ENCODE measurements around the gene POU5F1.
"Not testable (repeated sequence)": the region's sequence is repeated elsewhere in the genome, so short reads cannot be mapped to it uniquely, and the experiment has no call there.

The POU5F1 gene

DNA sequence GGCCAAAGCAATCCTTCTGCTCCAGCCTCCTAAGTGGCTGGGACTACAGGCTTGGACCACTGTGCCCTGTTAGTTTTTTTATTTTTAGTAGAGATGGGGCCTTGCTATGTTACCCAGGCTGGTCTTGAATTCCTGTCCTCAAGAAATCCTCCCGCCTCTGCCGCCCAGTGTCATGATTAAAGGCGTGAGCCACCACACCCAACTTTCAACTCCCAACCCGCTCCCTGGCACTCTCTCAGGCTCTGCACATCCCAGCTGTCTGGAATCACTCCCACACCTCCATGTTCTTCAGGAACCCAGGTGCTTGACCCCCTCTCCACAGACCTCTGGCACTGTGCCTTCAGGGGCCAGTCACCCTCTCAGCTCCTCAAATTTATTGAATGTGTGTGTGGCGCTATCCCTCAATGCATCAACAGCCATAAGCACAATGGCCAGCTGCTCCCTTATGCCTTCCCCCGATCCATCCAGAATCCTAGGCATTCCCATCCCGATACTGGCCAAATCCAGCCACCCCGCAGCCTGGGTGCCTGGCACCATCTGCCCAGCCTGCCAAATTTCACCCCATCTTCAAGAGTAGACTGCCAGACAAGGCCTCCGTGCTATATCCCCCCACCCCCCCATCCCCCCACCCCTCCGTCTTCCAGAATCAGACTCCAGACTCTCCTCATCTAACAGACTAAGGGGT lies 647 bp upstream of the POU5F1 start:
- Mint-ChIP-seq H3K4me3 (no peak overlapping the region), H3K9me3 (no peaks in the 10 kb centered on the region), H3K27me3 (no peaks in the 10 kb centered on the region), H3K27ac (ENCODE audit: low read depth) (no peak overlapping the region), H3K36me3 (ENCODE audit: insufficient read depth) (peaks cover 2% of the 10 kb centered on the region), H3K4me1 (peaks cover 5% of the 10 kb centered on the region)
- ATAC-seq (replicated peaks; ENCODE audit: extremely low read depth, poor library complexity, severe bottlenecking) (no peak), DNase-seq (ENCODE audit: low spot score in 2 of 2) (no peak)

DNA sequence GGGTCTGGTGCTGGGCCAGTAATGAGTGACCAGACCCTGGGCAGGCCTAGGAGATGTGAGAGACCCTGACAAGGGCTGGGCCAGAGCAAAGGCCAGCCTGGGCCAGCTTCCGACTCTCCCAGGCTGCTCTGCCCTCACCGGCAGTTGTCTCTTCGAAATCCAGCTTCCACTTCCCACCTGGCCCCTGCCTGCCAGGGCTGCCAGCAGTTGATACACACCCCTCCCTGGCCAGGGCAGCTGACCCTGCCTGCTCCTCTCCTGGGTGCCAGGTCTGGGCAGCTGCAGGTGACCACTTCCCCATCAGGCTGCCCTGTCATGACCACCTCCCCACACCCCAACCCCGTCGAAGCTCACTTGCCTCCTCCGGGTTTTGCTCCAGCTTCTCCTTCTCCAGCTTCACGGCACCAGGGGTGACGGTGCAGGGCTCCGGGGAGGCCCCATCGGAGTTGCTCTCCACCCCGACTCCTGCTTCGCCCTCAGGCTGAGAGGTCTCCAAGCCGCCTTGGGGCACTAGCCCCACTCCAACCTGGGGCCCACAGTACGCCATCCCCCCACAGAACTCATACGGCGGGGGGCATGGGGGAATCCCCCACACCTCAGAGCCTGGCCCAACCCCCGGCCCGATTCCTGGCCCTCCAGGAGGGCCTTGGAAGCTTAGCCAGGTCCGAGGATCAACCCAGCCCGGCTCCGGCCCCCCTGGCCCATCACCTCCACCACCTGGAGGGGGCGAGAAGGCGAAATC lies 453 bp downstream of the POU5F1 start:
- not testable (repeated sequence) for ATAC-seq (replicated peaks; ENCODE audit: extremely low read depth, poor library complexity, severe bottlenecking); H3K4me3 Mint-ChIP-seq; H3K27ac Mint-ChIP-seq (ENCODE audit: low read depth); H3K36me3 Mint-ChIP-seq (ENCODE audit: insufficient read depth); H3K9me3 Mint-ChIP-seq; DNase-seq (ENCODE audit: low spot score in 2 of 2); H3K27me3 Mint-ChIP-seq; H3K4me1 Mint-ChIP-seq

DNA sequence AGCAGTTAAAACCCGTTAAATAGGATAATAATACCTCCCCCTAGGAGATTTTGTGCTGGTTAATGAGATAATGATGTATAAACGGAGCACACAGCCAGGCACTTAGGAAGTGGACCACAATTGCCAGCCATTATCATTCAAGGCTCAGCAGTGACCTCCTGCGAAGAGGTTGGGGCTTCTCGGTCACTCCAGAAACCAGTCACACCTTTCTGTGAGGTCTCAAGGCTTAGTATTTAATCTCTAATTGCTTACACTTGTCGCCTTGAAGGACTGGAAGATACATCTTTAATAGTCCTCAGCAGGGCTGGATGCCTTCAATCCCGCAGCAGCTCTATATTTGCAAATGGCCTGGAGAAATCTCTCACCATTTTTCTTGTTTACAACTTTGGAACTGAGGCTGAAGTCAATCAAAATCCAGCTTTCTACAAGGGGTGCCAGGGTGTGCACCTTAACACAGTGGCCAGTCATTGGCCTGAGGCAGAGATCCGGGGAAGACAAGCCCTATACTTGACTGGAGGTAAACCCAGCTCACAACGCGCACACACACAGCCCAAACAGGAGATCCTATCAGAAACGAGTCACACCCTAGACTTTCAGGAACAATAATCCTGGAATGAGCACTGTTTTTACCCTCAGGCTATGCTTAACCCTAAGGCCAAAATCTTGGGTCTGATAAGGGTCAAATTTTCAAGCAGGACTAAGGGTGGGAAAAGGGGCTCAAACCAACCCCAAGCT lies 1.2 kb downstream of the POU5F1 start:
- H3K4me1 Mint-ChIP-seq: no peaks in the 10 kb centered on the region
- no peak for DNase-seq (ENCODE audit: low spot score in 2 of 2)
- no peak overlapping the region for H3K27ac Mint-ChIP-seq (ENCODE audit: low read depth)
- no peaks in the 10 kb centered on the region for H3K9me3 Mint-ChIP-seq
- no peaks in the 10 kb centered on the region for H3K36me3 Mint-ChIP-seq (ENCODE audit: insufficient read depth)
- H3K27me3 Mint-ChIP-seq: no peaks in the 10 kb centered on the region
- H3K4me3 Mint-ChIP-seq: no peak overlapping the region
- ATAC-seq (replicated peaks; ENCODE audit: extremely low read depth, poor library complexity, severe bottlenecking): no peak

DNA sequence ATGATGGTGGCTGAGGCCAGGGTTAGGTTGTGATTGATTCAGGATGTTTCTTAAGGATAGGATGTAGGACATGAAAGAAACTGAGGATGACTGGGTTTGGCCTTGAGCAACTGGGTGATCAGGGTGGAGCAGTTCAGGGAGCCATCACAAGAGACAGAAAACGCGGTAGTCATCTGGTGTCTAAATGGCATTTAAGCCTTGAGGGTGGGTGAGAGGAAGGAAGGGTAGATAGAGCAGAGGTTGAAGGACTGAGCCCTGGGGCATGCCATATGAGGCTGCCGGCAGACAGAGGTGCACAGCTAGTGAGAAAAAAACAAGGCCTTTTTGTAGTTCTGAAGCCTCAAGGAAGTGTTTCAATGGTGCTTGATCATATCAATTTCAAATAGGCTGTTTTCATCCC lies 1.9 kb downstream of the POU5F1 start:
- no peak for ATAC-seq (replicated peaks; ENCODE audit: extremely low read depth, poor library complexity, severe bottlenecking)
- Mint-ChIP-seq H3K9me3 (no peaks in the 10 kb centered on the region), H3K36me3 (ENCODE audit: insufficient read depth) (no peaks in the 10 kb centered on the region), H3K4me3 (no peak overlapping the region), H3K4me1 (no peaks in the 10 kb centered on the region), H3K27me3 (no peaks in the 10 kb centered on the region), H3K27ac (ENCODE audit: low read depth) (no peak overlapping the region)
- DNase-seq (ENCODE audit: low spot score in 2 of 2): no peak

DNA sequence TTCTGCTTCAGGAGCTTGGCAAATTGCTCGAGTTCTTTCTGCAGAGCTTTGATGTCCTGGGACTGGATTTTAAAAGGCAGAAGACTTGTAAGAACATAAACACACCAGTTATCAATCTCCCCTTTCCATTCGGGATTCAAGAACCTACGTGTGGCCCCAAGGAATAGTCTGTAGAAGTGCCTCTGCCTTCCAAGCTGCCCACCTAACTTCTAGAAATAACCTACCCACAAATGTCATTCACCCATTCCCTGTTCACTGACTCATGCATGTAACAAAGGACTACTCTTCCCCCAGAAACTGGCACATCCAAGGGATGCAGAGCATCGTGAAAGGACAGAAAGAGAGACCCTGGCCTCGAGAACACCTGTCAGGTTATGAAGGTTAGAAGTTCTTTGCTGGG lies 4.5 kb downstream of the POU5F1 start:
- Mint-ChIP-seq H3K27ac (ENCODE audit: low read depth) (no peak overlapping the region), H3K9me3 (no peaks in the 10 kb centered on the region), H3K27me3 (no peaks in the 10 kb centered on the region), H3K4me3 (no peak overlapping the region), H3K36me3 (ENCODE audit: insufficient read depth) (peaks cover 3% of the 10 kb centered on the region), H3K4me1 (no peaks in the 10 kb centered on the region)
- DNase-seq (ENCODE audit: low spot score in 2 of 2) (no peak), ATAC-seq (replicated peaks; ENCODE audit: extremely low read depth, poor library complexity, severe bottlenecking) (no peak)

DNA sequence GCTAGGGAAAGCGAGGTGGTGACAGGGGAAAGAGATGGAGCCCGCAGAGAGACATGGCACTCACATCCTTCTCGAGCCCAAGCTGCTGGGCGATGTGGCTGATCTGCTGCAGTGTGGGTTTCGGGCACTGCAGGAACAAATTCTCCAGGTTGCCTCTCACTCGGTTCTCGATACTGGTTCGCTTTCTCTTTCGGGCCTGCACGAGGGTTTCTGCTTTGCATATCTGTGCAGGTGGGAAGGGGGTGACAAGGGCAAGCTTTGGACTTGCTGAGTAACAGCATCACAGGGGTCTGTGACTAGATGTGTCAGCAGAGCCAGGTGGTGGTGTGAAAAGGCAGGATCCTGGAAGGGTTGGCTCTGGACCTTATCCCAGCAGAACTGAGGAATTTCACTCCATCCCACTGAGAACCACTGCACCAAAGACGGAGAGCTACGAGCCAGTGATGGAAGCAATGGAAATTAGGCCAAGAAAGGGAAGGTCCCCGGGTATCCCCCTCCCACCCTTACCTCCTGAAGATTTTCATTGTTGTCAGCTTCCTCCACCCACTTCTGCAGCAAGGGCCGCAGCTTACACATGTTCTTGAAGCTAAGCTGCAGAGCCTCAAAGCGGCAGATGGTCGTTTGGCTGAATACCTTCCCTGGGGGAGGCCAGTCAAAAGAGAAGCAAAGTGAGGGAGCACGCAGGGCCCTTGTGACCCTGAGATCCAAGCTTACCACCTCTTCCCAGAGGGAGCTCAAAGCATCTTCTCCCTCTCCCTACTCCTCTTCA lies 5.2 kb downstream of the POU5F1 start:
- not testable (repeated sequence) for H3K4me1 Mint-ChIP-seq; H3K9me3 Mint-ChIP-seq; H3K27me3 Mint-ChIP-seq; H3K36me3 Mint-ChIP-seq (ENCODE audit: insufficient read depth); H3K27ac Mint-ChIP-seq (ENCODE audit: low read depth); DNase-seq (ENCODE audit: low spot score in 2 of 2); ATAC-seq (replicated peaks; ENCODE audit: extremely low read depth, poor library complexity, severe bottlenecking); H3K4me3 Mint-ChIP-seq

DNA sequence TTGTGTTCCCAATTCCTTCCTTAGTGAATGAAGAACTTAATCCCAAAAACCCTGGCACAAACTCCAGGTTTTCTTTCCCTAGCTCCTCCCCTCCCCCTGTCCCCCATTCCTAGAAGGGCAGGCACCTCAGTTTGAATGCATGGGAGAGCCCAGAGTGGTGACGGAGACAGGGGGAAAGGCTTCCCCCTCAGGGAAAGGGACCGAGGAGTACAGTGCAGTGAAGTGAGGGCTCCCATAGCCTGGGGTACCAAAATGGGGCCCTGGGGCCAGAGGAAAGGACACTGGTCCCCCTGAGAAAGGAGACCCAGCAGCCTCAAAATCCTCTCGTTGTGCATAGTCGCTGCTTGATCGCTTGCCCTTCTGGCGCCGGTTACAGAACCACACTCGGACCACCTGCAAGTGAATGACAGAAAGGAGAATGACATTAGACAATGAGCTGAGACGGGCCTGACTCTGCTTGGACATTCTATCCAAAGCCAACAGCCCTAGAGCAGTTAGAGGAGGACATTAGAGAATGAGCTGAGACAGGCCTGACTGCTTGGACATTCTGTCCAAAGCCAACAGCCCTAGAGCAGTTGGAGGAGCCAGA lies 5.9 kb downstream of the POU5F1 start:
- not testable (repeated sequence) for ATAC-seq (replicated peaks; ENCODE audit: extremely low read depth, poor library complexity, severe bottlenecking); H3K4me3 Mint-ChIP-seq

DNA sequence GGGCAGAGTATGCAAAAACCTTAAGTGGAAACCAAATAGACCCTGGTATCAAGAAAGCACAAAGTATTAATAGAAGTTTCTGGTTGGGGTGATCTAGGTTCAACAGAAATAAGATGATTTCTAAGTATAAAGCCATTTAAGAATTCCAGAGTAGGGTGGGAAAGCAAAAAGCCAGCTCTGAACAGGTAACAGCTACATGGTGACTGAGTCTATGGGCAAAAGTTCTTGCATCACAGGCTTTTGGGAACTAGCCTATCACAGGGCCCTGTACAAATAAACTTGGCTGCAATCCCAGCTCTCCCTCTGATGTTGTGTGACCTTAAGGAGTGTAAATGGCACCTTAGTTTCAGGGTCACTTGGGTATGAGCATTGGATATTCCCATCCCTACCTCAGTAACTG lies 6.6 kb downstream of the POU5F1 start:
- Mint-ChIP-seq H3K9me3 (no peaks in the 10 kb centered on the region), H3K27ac (ENCODE audit: low read depth) (no peak overlapping the region), H3K4me1 (peaks cover 11% of the 10 kb centered on the region), H3K4me3 (no peak overlapping the region), H3K27me3 (no peaks in the 10 kb centered on the region), H3K36me3 (ENCODE audit: insufficient read depth) (peaks cover 8% of the 10 kb centered on the region)
- DNase-seq (ENCODE audit: low spot score in 2 of 2) (no peak), ATAC-seq (replicated peaks; ENCODE audit: extremely low read depth, poor library complexity, severe bottlenecking) (no peak)

More for the DNA sequence above, 5.9 kb downstream of the POU5F1 start:
- H3K27me3 Mint-ChIP-seq; H3K27ac Mint-ChIP-seq (ENCODE audit: low read depth); DNase-seq (ENCODE audit: low spot score in 2 of 2); H3K36me3 Mint-ChIP-seq (ENCODE audit: insufficient read depth); H3K4me1 Mint-ChIP-seq; H3K9me3 Mint-ChIP-seq: not testable (repeated sequence)

DNA sequence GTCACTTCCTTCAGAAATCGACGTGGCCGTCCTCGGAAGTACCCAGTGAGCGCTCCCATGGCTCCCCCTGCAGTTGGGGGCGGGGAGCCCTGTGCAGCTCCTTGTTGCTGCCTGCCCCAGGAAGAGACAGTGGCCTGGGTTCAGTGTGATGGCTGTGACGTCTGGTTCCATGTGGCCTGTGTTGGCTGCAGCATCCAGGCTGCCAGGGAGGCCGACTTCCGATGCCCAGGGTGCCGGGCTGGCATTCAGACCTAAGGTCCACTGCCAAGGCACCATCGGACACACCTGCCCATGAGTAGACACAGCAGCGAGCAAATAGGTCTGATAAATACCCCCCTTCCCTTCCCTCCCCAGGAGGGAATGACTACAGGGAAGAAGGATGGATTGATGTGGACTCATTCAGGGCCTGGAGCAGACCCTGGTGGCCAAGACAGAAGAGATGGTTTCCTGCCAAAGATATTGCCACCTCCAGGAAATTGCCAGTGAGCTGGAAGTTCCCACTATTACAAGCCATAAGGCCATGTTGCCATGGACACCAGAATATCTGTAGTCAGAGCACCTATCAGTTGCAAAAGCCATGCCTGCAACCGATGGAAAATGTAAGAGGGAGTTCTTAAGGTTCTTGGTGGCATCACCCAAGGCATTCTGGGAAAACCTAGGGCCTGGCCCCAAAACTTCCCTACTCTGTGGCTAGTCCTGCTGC lies 7.9 kb downstream of the POU5F1 start:
- Mint-ChIP-seq H3K36me3 (ENCODE audit: insufficient read depth) (peaks cover 13% of the 10 kb centered on the region), H3K9me3 (no peaks in the 10 kb centered on the region), H3K4me1 (peaks cover 24% of the 10 kb centered on the region), H3K4me3 (no peak overlapping the region), H3K27ac (ENCODE audit: low read depth) (no peak overlapping the region), H3K27me3 (no peaks in the 10 kb centered on the region)
- DNase-seq (ENCODE audit: low spot score in 2 of 2) (no peak), ATAC-seq (replicated peaks; ENCODE audit: extremely low read depth, poor library complexity, severe bottlenecking) (no peak)

DNA sequence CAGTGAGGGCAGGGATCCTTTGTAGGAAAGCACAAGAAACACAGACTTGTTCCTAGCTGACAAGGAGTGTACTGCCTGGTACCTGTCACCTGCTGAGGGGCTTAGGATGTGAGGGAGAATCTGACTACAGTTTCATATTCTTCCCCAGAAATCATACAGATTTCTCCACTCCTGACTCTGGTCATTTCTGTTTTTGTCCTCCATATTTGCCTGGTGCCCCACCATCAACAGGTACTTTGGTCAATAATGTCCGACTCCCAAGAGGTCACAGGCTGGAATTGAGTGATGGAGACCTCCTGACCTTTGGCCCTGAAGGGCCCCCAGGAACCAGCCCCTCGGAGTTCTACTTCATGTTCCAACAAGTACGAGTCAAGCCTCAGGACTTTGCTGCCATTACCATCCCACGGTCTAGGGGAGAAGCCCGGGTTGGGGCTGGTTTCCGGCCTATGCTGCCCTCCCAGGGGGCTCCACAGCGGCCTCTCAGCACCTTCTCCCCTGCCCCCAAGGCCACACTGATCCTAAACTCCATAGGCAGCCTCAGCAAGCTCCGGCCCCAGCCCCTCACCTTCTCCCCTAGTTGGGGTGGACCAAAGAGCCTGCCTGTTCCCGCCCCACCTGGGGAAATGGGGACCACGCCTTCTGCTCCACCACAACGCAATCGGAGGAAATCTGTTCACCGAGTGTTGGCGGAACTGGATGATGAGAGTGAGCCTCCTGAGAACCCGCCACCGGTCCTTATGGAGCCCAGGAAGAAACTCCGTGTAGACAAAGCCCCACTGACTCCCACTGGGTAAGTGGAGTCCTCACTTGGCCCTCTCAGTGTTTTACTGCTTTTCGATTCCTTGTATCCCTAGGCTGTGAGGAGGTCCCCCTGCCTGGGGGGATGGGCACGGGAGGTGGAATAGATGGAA lies 9.0 kb downstream of the POU5F1 start:
- no peak for DNase-seq (ENCODE audit: low spot score in 2 of 2)

More for the DNA sequence above, 9.0 kb downstream of the POU5F1 start:
- Mint-ChIP-seq H3K4me1 (peaks cover 28% of the 10 kb centered on the region), H3K27me3 (no peaks in the 10 kb centered on the region), H3K4me3 (no peak overlapping the region), H3K27ac (ENCODE audit: low read depth) (no peak overlapping the region), H3K36me3 (ENCODE audit: insufficient read depth) (peaks cover 13% of the 10 kb centered on the region), H3K9me3 (no peaks in the 10 kb centered on the region)
- no peak for ATAC-seq (replicated peaks; ENCODE audit: extremely low read depth, poor library complexity, severe bottlenecking)
